ENCODE results near the gene NEDD4. TPM values are rescaled to one million over a fixed set of nuclear protein-coding genes. Genes with fewer than 3 reads are reported as not detected.

NEDD4 gene
- total RNA-seq, 1 donor from 2014 or later: 24.1 TPM

DNA sequence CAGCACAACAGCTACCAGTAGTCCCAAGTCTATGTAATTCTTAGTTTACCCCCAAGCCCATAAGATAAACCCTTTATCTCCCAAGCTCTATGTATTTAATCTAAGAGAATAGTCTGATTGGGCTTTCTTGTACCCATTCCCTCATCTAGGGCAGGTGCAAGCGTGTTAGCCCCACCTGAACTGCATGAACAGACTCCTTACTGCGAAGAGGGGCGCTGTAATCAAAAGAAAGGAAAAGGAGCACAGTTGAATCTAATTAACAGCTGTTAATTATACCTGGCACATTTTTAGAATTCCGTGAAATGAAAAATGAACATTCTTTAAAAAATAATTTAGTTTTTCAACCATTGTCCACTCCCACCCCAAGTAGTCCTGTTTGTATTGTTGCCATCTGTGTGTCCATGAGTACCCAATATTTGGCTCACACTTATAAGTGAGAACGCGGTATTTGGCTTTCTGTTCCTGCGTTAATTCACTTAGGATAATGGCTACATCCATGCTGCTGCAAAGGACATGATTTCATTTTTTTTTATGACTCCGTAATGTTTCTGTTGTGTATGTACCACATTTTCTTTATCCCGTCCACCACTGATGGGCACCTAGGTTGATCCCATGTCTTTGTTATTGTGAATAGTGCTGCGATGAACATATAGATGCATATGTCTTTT lies 26.5 kb upstream of the NEDD4 start:
- peaks cover 29% of the 10 kb centered on the region for H3K27me3 Mint-ChIP-seq (ENCODE audit: unreplicated experiment)
- no peak overlapping the region for H3K27ac Mint-ChIP-seq (ENCODE audit: unreplicated experiment)
- peaks cover 2% of the 10 kb centered on the region for H3K36me3 Mint-ChIP-seq (ENCODE audit: unreplicated experiment)
- no peak overlapping the region for H3K4me3 Mint-ChIP-seq (ENCODE audit: unreplicated experiment)
- TF ChIP-seq, protein P1, sequence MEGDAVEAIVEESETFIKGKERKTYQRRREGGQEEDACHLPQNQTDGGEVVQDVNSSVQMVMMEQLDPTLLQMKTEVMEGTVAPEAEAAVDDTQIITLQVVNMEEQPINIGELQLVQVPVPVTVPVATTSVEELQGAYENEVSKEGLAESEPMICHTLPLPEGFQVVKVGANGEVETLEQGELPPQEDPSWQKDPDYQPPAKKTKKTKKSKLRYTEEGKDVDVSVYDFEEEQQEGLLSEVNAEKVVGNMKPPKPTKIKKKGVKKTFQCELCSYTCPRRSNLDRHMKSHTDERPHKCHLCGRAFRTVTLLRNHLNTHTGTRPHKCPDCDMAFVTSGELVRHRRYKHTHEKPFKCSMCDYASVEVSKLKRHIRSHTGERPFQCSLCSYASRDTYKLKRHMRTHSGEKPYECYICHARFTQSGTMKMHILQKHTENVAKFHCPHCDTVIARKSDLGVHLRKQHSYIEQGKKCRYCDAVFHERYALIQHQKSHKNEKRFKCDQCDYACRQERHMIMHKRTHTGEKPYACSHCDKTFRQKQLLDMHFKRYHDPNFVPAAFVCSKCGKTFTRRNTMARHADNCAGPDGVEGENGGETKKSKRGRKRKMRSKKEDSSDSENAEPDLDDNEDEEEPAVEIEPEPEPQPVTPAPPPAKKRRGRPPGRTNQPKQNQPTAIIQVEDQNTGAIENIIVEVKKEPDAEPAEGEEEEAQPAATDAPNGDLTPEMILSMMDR (IDR thresholded peaks at IDR 0.05): no peak
- no peaks in the 10 kb centered on the region for H3K4me1 Mint-ChIP-seq (ENCODE audit: unreplicated experiment)
- no peak for DNase-seq (ENCODE audit: extremely low spot score, unreplicated experiment)
- peaks cover 1% of the 10 kb centered on the region for H3K9me3 Mint-ChIP-seq (ENCODE audit: unreplicated experiment)

DNA sequence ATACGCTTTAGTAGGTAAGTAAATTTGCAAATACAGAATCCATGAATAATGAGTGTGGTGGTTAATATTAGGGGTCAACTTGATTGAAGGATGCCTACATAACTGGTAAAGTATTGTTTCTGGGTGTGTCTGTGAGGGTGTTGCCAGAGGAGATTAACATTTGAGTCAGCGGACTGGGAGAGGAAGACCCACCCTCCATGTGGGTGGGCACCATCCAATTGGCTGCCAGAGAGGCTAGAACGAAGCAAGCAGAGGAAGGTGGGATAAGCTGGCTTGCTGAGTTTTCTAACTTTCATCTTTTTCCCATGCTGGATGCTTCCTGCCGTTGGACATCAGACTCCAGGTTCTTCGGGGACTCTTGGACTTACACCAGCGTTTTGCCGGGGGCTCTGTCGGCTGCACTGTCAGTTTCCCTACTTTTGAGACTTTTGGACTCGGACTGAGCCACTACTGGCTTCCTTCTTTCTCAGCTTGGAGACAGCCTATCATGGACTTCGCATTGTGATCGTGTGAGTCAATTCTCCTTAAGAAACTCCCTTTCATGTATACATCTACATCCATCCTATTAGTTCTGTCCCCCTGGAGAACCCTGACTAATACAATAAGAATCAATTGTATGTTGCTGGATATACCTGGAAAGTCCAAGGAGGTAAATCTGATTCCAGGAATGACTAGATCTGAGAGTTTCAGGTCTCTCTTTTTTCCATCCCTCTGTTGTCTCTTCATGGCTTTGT lies 25.8 kb upstream of the NEDD4 start:
- Mint-ChIP-seq H3K36me3 (ENCODE audit: unreplicated experiment) (peaks cover 2% of the 10 kb centered on the region), H3K27ac (ENCODE audit: unreplicated experiment) (no peak overlapping the region), H3K4me1 (ENCODE audit: unreplicated experiment) (no peaks in the 10 kb centered on the region), H3K9me3 (ENCODE audit: unreplicated experiment) (no peaks in the 10 kb centered on the region), H3K27me3 (ENCODE audit: unreplicated experiment) (peaks cover 29% of the 10 kb centered on the region), H3K4me3 (ENCODE audit: unreplicated experiment) (no peak overlapping the region)
- TF ChIP-seq, protein P1 (IDR thresholded peaks at IDR 0.05): no peak
- no peak for DNase-seq (ENCODE audit: extremely low spot score, unreplicated experiment)

DNA sequence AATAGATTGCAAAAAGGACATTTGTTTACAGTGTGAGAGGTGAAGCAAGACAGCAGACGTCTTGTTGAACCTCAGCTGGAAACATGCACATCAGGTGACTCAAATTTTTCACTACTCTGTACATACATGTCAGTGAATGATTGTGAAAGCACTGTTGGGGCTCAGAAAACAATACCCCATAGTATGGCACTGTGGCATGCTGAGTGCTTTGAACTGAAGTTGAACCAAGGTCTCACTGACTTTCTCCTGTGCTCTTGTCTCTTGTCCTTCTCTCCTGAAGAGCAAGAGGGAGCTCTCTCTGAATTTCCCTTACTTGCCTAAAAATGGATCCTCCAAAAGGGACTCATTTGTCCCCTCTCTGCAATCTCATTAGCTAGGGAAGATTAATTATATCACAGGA lies 24.5 kb upstream of the NEDD4 start:
- no peak for DNase-seq (ENCODE audit: extremely low spot score, unreplicated experiment)
- H3K36me3 Mint-ChIP-seq (ENCODE audit: unreplicated experiment): peaks cover 2% of the 10 kb centered on the region

DNA sequence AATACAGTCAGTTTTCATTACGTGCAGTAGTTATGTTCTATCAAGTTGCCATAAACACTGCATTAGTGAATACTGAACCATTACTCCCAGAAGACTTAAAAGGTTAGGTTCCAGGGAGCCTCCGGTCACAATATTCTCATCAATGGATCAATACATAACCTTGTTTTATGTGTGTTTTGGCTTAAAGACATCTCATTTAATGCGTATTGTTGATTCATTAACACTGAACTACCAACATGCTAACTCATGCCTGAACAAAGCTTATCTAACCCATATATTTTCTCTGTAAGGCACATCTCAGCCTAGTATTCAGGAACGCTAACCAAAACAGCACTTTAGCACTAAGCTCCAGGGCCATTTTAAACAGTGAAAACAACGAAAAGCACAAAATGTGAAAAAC lies 24.1 kb upstream of the NEDD4 start:
- TF ChIP-seq, protein P1 (IDR thresholded peaks at IDR 0.05): no peak
- H3K36me3 Mint-ChIP-seq (ENCODE audit: unreplicated experiment): peaks cover 2% of the 10 kb centered on the region
- no peaks in the 10 kb centered on the region for H3K9me3 Mint-ChIP-seq (ENCODE audit: unreplicated experiment)
- no peak overlapping the region for H3K4me3 Mint-ChIP-seq (ENCODE audit: unreplicated experiment)
- H3K27me3 Mint-ChIP-seq (ENCODE audit: unreplicated experiment): peaks cover 24% of the 10 kb centered on the region
- H3K27ac Mint-ChIP-seq (ENCODE audit: unreplicated experiment): no peak overlapping the region
- no peak for DNase-seq (ENCODE audit: extremely low spot score, unreplicated experiment)
- H3K4me1 Mint-ChIP-seq (ENCODE audit: unreplicated experiment): no peaks in the 10 kb centered on the region

More for the DNA sequence above, 24.5 kb upstream of the NEDD4 start:
- Mint-ChIP-seq H3K4me1 (ENCODE audit: unreplicated experiment) (no peaks in the 10 kb centered on the region), H3K27me3 (ENCODE audit: unreplicated experiment) (peaks cover 28% of the 10 kb centered on the region), H3K9me3 (ENCODE audit: unreplicated experiment) (no peaks in the 10 kb centered on the region), H3K4me3 (ENCODE audit: unreplicated experiment) (no peak overlapping the region), H3K27ac (ENCODE audit: unreplicated experiment) (no peak overlapping the region)
- TF ChIP-seq, protein P1 (IDR thresholded peaks at IDR 0.05): no peak

DNA sequence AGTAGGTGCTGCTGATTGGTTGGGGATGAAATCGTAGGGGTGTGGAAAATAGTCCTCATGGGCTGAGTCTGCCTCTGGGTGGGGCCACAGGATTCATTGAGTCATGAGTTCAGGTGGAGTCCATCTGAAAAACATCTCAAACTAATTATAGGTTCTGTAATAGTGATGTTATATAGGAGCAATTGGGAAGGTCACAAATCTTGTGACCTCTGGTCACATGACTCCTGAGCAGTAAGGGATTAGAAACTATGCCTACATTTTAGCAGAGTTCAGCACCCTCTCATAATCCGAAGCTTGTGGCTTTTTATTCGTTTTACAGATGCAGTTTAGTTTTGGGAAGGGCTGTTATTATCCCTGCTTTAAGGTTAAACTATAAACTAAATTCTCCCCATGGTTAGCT lies 22.9 kb upstream of the NEDD4 start:
- DNase-seq (ENCODE audit: extremely low spot score, unreplicated experiment): no peak
- peaks cover 11% of the 10 kb centered on the region for H3K27me3 Mint-ChIP-seq (ENCODE audit: unreplicated experiment)
- TF ChIP-seq, protein P1 (IDR thresholded peaks at IDR 0.05): no peak
- H3K36me3 Mint-ChIP-seq (ENCODE audit: unreplicated experiment): peaks cover 2% of the 10 kb centered on the region
- no peak overlapping the region for H3K27ac Mint-ChIP-seq (ENCODE audit: unreplicated experiment)
- no peak overlapping the region for H3K4me3 Mint-ChIP-seq (ENCODE audit: unreplicated experiment)
- no peaks in the 10 kb centered on the region for H3K9me3 Mint-ChIP-seq (ENCODE audit: unreplicated experiment)
- no peaks in the 10 kb centered on the region for H3K4me1 Mint-ChIP-seq (ENCODE audit: unreplicated experiment)

All from osteocyte (in vitro differentiated cells).